Measurements from ENCODE around the gene PYY. TPM values are rescaled to one million over a fixed set of nuclear protein-coding genes. Genes with fewer than 3 reads are reported as not detected.

The PYY gene
- total and polyA plus RNA-seq, 12 donors: 0.06 TPM; not detected in 11

- Histone ChIP-seq H3K4me3 (no peak overlapping the region), H3K9me3 (no peaks in the 10 kb centered on the region), H3K27me3 (peaks cover 0 to 66% (median 41%) of the 10 kb centered on the region in 7 donors), H3K4me1 (peaks cover 0 to 20% (median 10%) of the 10 kb centered on the region in 9 donors), H3K36me3 (no peaks in the 10 kb centered on the region), H3K27ac (peak overlapping the region in 1 of 10 donors; percentile 43)
- no peak for TF ChIP-seq CTCF (IDR thresholded peaks at IDR 0.05)
- peak in 5 of 8 donors; percentile 25 to 79 (median 64) for ATAC-seq
- 68 to 69% methylated on average over 7 of the region's 7 CpGs for WGBS, 2 donors
- DNase-seq: no peak
- intact Hi-C loops (cut with DNase I): no loop called here
These were observed 32.7 kb upstream of the PYY start for GRCh38 chr17:43986225-43986981.

- H3K4me3 ChIP-seq: peak overlapping the region in 8 of 10 donors; percentile 33 to 60 (median 54)
- DNase-seq: no peak
- H3K4me1 ChIP-seq: peaks cover 0 to 20% (median 10%) of the 10 kb centered on the region in 9 donors
- ATAC-seq: no peak
- no peak for TF ChIP-seq CTCF (IDR thresholded peaks at IDR 0.05)
- intact Hi-C loops (cut with DNase I): no loop called here
- H3K36me3 ChIP-seq: no peaks in the 10 kb centered on the region
- no peaks in the 10 kb centered on the region for H3K9me3 ChIP-seq
- no peak overlapping the region for H3K27ac ChIP-seq
- WGBS, 2 donors: 78 to 83% methylated on average over 8 of the region's 8 CpGs
- H3K27me3 ChIP-seq: peaks cover 0 to 76% (median 44%) of the 10 kb centered on the region in 7 donors
These were observed 30.8 kb upstream of the PYY start for GRCh38 chr17:43984521-43984920.

GRCh38 chr17:43983515-43984411 is 30.0 kb upstream of the PYY start:
- Histone ChIP-seq H3K27me3 (peaks cover 0 to 83% (median 44%) of the 10 kb centered on the region in 7 donors), H3K27ac (no peak overlapping the region), H3K4me1 (peaks cover 0 to 20% (median 10%) of the 10 kb centered on the region in 9 donors), H3K36me3 (no peaks in the 10 kb centered on the region), H3K4me3 (peak overlapping the region; percentile 18 to 60 (median 52)), H3K9me3 (no peaks in the 10 kb centered on the region)
- intact Hi-C loops (cut with DNase I): no loop called here
- DNase-seq (peak in 1 of 2 donors; percentile 26), ATAC-seq (peak in 7 of 8 donors; percentile 36 to 67 (median 54))
- peak in 4 of 9 donors; percentile 17 to 31 (median 24) for TF ChIP-seq CTCF (IDR thresholded peaks at IDR 0.05)
- WGBS, 2 donors: 2 to 3% methylated on average over 60 to 78 of the region's 78 CpGs

GRCh38 chr17:43983196-43983514 is 29.4 kb upstream of the PYY start:
- no peaks in the 10 kb centered on the region for H3K36me3 ChIP-seq
- peak in 1 of 8 donors; percentile 22 for ATAC-seq
- 25 to 26% methylated on average over 5 of the region's 5 CpGs for WGBS, 2 donors
- peaks cover 0 to 20% (median 10%) of the 10 kb centered on the region in 9 donors for H3K4me1 ChIP-seq
- H3K4me3 ChIP-seq: peak overlapping the region in 5 of 10 donors; percentile 33 to 59 (median 55)
- H3K9me3 ChIP-seq: no peaks in the 10 kb centered on the region
- H3K27ac ChIP-seq: no peak overlapping the region
- peaks cover 0 to 85% (median 44%) of the 10 kb centered on the region in 7 donors for H3K27me3 ChIP-seq
- TF ChIP-seq CTCF (IDR thresholded peaks at IDR 0.05): no peak
- intact Hi-C loops (cut with DNase I): no loop called here
- DNase-seq: no peak

Measured in heart right ventricle (tissue), 16 donors.